NB4 (cell line): Measurements from ENCODE around the gene RAB5B.

ENCODE experiments used
- DNase-seq: peaks from one replicate; pipeline ENCODE4 v3.0.0; 2010; ENCODE audit warnings: low read depth
- H3K4me3 ChIP-seq: one replicate; pipeline ENCODE4 v1.5.1; 2011; ENCODE audit warnings: mild to moderate bottlenecking, low read depth, low read length, moderate library complexity
- CTCF ChIP-seq: IDR thresholded peaks from one replicate; pipeline ENCODE4 v1.5.1; 2012; ENCODE audit warnings: low read depth, low read length
- MAX ChIP-seq: IDR thresholded peaks from 2 replicates; pipeline ENCODE4 v1.6.1; 2011; ENCODE audit warnings: low read depth, low read length
- MYC ChIP-seq: IDR thresholded peaks from 2 replicates; pipeline ENCODE4 v1.6.1; 2011; ENCODE audit warnings: low read depth, low read length
- POLR2A ChIP-seq: IDR thresholded peaks from 2 replicates; pipeline ENCODE4 v1.6.1; 2011; ENCODE audit warnings: mild to moderate bottlenecking; ENCODE audit not compliant: insufficient read length; ENCODE audit errors: extremely low read depth

The RAB5B gene

GRCh38 chr12:55929306-55929791, 44.5 kb upstream of the RAB5B start:
- DNase-seq: peak; percentile 89
- peak overlapping the region; percentile 37 for H3K4me3 ChIP-seq

GRCh38 chr12:55930771-55931316, 43.0 kb upstream of the RAB5B start, which contains the start of gene DGKA:
TSS of gene DGKA (plus strand) at chr12:55931162. CDS start at chr12:55936504, 5,342 bp downstream.
- DNase-seq: peak; percentile 88
- H3K4me3 ChIP-seq: peak within 1 kb of the TSS; percentile 65
- TF ChIP-seq CTCF (peak; percentile 80), POLR2A (no peak)

More at GRCh38 chr12:55929306-55929791, 44.5 kb upstream of the RAB5B start:
- TF ChIP-seq POLR2A (peak; percentile 39), MAX (0 out of 2 replicates have a peak, but pooled peaks have one; percentile 6), CTCF (no peak)

- H3K4me3 ChIP-seq: peak overlapping the region; percentile 65
- peak; percentile 31 for DNase-seq
- TF ChIP-seq CTCF (no peak), MYC (no peak), MAX (no peak), POLR2A (no peak)
Measured at GRCh38 chr12:55931317-55931779, 42.5 kb upstream of the RAB5B start.

- H3K4me3 ChIP-seq: peak overlapping the region; percentile 65
- no peak for TF ChIP-seq MAX
- TF ChIP-seq MYC: no peak
- TF ChIP-seq POLR2A: peak; percentile 19
- peak; percentile 65 for DNase-seq
Measured at GRCh38 chr12:55931780-55932550, 41.9 kb upstream of the RAB5B start.

GRCh38 chr12:55932551-55932910, 41.3 kb upstream of the RAB5B start:
- DNase-seq: peak; percentile 76

GRCh38 chr12:55933169-55933798, 40.6 kb upstream of the RAB5B start:
- DNase-seq: peak; percentile 72
- H3K4me3 ChIP-seq: peak overlapping the region; percentile 65
- no peak for TF ChIP-seq POLR2A
- no peak for TF ChIP-seq CTCF
- TF ChIP-seq MYC: no peak
- no peak for TF ChIP-seq MAX

More at GRCh38 chr12:55932551-55932910, 41.3 kb upstream of the RAB5B start:
- H3K4me3 ChIP-seq: peak overlapping the region; percentile 65
- TF ChIP-seq POLR2A: no peak
- 0 out of 2 replicates have a peak, but pooled peaks have one; percentile 26 for TF ChIP-seq MAX
- no peak for TF ChIP-seq MYC
